ENCODE measurements around the gene IL17D. TPM values are rescaled to one million over a fixed set of nuclear protein-coding genes. Genes with fewer than 3 reads are reported as not detected.
A peak's percentile ranks its signal among the peaks of the same experiment; 100 is the strongest.

IL17D gene
- total and polyA plus RNA-seq, 9 donors: 1.7 to 12.6 (median 4.4) TPM

DNA sequence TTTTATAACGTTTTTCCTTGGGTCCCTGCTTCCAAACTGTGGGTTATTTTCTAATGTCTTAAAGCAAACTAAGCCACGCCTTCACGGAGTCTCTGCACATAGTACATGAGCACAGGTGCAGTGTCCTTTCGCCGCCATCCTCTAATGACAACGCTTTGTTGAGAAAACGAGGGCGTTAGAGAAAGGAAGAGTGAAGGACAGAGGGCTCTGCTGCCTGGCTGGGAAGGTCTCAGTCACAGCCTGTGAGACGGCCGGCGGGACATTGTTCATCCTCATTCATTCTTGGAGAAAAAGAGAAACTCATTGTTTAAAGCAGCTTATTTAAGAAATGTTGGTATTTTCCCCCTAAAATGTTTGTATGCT, 9.5 kb downstream of the IL17D start:
- H3K4me1 ChIP-seq (ENCODE audit: insufficient read depth): peaks cover 11% of the 10 kb centered on the region
- H3K36me3 ChIP-seq: no peaks in the 10 kb centered on the region
- no peaks in the 10 kb centered on the region for H3K9me3 ChIP-seq
- no peak for DNase-seq
- WGBS, 3 donors: 4 to 14% (median 12%) methylated on average over 11 of the region's 11 CpGs
- H3K4me3 ChIP-seq: no peak overlapping the region
- H3K27ac ChIP-seq: peak overlapping the region in 1 of 2 donors; percentile 65
- TF ChIP-seq, protein P1, sequence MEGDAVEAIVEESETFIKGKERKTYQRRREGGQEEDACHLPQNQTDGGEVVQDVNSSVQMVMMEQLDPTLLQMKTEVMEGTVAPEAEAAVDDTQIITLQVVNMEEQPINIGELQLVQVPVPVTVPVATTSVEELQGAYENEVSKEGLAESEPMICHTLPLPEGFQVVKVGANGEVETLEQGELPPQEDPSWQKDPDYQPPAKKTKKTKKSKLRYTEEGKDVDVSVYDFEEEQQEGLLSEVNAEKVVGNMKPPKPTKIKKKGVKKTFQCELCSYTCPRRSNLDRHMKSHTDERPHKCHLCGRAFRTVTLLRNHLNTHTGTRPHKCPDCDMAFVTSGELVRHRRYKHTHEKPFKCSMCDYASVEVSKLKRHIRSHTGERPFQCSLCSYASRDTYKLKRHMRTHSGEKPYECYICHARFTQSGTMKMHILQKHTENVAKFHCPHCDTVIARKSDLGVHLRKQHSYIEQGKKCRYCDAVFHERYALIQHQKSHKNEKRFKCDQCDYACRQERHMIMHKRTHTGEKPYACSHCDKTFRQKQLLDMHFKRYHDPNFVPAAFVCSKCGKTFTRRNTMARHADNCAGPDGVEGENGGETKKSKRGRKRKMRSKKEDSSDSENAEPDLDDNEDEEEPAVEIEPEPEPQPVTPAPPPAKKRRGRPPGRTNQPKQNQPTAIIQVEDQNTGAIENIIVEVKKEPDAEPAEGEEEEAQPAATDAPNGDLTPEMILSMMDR (IDR thresholded peaks at IDR 0.05): no peak
- TF ChIP-seq EP300 (IDR thresholded peaks at IDR 0.05) (no peak), POLR2A (IDR thresholded peaks at IDR 0.05) (no peak)
- no peaks in the 10 kb centered on the region for H3K27me3 ChIP-seq
- intact Hi-C loops (cut with DNase I): loop anchor here in 3 of 4 donors (5.0 to 10.0 kb wide), 5 partner anchors 114 to 218 kb away; no protein-coding TSS in a partner anchor

DNA sequence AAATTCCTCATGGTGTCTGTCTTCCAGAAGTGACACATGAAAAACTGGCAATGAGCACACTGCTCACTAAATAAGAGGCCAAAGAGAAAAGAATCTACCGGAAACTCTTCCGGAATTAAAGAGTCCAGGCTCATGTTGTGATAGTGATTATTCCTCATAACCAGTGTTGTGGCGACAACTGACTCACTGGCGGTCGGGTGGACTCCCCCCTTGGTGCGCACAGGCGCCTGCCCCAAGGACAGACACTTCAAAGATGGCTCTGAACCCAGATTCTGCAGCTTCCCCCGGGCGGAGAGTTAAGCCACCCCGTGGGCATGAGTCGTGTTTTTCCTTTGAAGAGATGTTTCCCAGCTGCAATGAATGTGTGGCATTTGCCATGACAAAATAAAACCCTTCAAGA, 10.3 kb downstream of the IL17D start:
- peak in 1 of 5 donors; percentile 43 for DNase-seq
- H3K4me3 ChIP-seq: no peak overlapping the region
- TF ChIP-seq POLR2A (IDR thresholded peaks at IDR 0.05): no peak
- no peak for TF ChIP-seq EP300 (IDR thresholded peaks at IDR 0.05)
- TF ChIP-seq, protein P1 (IDR thresholded peaks at IDR 0.05): no peak
- intact Hi-C loops (cut with DNase I): loop anchor here in 3 of 4 donors (5.0 to 10.0 kb wide), 5 partner anchors 114 to 219 kb away; no protein-coding TSS in a partner anchor
- no peaks in the 10 kb centered on the region for H3K9me3 ChIP-seq
- 21 to 41% (median 29%) methylated on average over 11 of the region's 11 CpGs for WGBS, 3 donors
- peaks cover 11% of the 10 kb centered on the region for H3K4me1 ChIP-seq (ENCODE audit: insufficient read depth)
- H3K27ac ChIP-seq: peak overlapping the region in 1 of 2 donors; percentile 65
- H3K36me3 ChIP-seq: no peaks in the 10 kb centered on the region
- no peaks in the 10 kb centered on the region for H3K27me3 ChIP-seq

DNA sequence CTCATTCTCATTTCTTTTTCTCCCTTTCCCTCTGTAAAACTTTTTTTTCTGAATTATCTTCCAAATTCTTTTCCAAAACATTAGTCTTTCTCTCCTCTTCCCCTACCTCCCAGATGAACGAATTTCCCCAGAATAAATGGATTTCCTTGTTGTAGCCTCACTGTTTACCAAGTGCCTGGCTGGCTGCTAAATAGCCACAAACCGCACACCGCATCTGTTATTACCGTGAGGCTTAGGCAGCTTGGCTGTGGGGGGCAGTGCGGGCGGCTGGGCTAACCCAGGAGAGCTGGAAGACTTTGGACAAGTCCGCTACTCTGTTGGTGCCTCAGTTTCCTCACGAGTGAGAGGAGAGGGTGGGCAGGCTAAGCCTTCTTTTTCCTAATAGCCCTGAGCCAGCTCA, 10.7 kb downstream of the IL17D start:
- DNase-seq: no peak
- TF ChIP-seq POLR2A (IDR thresholded peaks at IDR 0.05): no peak
- H3K36me3 ChIP-seq: no peaks in the 10 kb centered on the region
- H3K27me3 ChIP-seq: no peaks in the 10 kb centered on the region
- WGBS, 3 donors: 51 to 58% (median 54%) methylated on average over 8 of the region's 8 CpGs
- intact Hi-C loops (cut with DNase I): loop anchor here in 3 of 4 donors (5.0 to 10.0 kb wide), 5 partner anchors 113 to 219 kb away; no protein-coding TSS in a partner anchor
- H3K4me1 ChIP-seq (ENCODE audit: insufficient read depth): peaks cover 11% of the 10 kb centered on the region
- no peaks in the 10 kb centered on the region for H3K9me3 ChIP-seq
- H3K4me3 ChIP-seq: no peak overlapping the region
- peak overlapping the region in 1 of 2 donors; percentile 65 for H3K27ac ChIP-seq

DNA sequence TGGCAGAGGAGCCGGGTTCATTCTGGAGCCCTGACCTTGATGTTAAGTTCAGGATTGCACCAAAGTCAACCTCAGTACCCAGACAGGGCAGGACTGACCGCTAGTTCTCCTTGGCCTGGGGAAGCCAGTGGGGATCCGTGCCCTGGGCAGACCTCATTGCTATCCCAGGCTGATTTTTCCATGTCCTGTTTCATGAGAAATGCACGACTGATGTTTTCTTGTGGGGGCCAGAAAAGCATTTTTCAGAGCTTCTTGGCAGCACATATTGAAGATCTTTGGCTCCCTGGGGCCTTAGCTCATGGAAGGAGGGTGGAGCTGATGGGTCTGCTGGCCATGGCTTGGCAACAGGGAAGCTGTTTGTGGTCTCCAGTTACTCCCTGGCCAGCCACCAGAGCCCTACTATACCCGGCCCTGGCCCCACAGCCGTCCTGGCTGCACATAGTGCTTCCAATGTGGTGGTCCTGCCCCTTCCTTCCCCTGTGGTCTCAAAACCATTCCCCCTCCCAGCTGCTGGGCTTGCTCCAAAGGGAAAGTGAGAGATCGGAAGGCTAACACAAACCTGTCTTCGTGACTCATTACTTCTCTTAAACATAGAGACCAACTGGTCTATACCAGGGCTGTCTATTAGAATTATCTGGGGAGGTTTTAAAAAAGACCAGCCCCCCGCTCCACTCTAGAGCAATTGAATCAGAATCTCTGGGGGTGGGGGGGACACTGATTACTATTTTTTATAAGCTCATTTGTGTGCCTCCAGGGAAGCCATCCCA, 11.2 kb downstream of the IL17D start:
- H3K36me3 ChIP-seq: no peaks in the 10 kb centered on the region
- H3K4me3 ChIP-seq: no peak overlapping the region

More for the DNA sequence above, 11.2 kb downstream of the IL17D start:
- H3K9me3 ChIP-seq: no peaks in the 10 kb centered on the region
- no peaks in the 10 kb centered on the region for H3K27me3 ChIP-seq
- WGBS, 3 donors: 21 to 27% (median 25%) methylated on average over 9 of the region's 9 CpGs
- intact Hi-C loops (cut with DNase I): loop anchor here in 3 of 4 donors (5.0 to 10.0 kb wide), 5 partner anchors 113 to 220 kb away; no protein-coding TSS in a partner anchor
- H3K27ac ChIP-seq: peak overlapping the region in 1 of 2 donors; percentile 65
- H3K4me1 ChIP-seq (ENCODE audit: insufficient read depth): peaks cover 11% of the 10 kb centered on the region
- peak; percentile 46 to 79 (median 62) for DNase-seq
- TF ChIP-seq, protein P1 (IDR thresholded peaks at IDR 0.05): no peak
- TF ChIP-seq POLR2A (IDR thresholded peaks at IDR 0.05) (no peak), EP300 (IDR thresholded peaks at IDR 0.05) (no peak)
